SK-N-SH (cell line): ENCODE results near the gene PHACTR4. TPM values are rescaled to one million over a fixed set of nuclear protein-coding genes. Genes with fewer than 3 reads are reported as not detected.

Source experiments
- CTCF ChIA-PET: fragments of 300-600, 350-600 bp; formaldehyde crosslinking; extraction: SDS; loops from one replicate; lab custom pipeline; 2021; lab: Yijun Ruan, JAX
- POLR2A ChIA-PET: fragments of 350-600 bp; sonication (Branson Sonifier 250); formaldehyde crosslinking; extraction: SDS; loops from one replicate; lab custom pipeline; 2020; ENCODE audit warnings: antibody characterized with exemption, inconsistent platforms; lab: Yijun Ruan, JAX
- DNase-seq: peaks from one replicate; pipeline ENCODE4 v3.0.0; 2012
- H2AFZ ChIP-seq: fragments of 200-600 bp; sonication (generic); 2 replicates; pipeline ENCODE4 v1.8.1; 2016; ENCODE audit warnings: antibody characterized with exemption, mild to moderate bottlenecking, low read depth
- H3F3A ChIP-seq: fragments of 200-600 bp; sonication (generic); replicated peaks from 2 replicates; pipeline ENCODE3; 2016; ENCODE audit warnings: antibody characterized with exemption, mild to moderate bottlenecking; ENCODE audit not compliant: insufficient read depth
- H3K27ac ChIP-seq, 2 experiments: fragments of 200-500 bp in 1 of 2; fragments of 200-600 bp in 1 of 2; sonication (Bioruptor generic) in 1 of 2; sonication (generic), shearing (Covaris generic) in 1 of 2; 2 replicates each; pipeline versions ENCODE4 v1.5.1 to v1.6.1; 2014 to 2016; ENCODE audit warnings: low read depth in 2 of 2, inconsistent platforms in 1 of 2, low read length in 1 of 2, mild to moderate bottlenecking in 1 of 2, mixed read lengths in 1 of 2
- H3K27me3 ChIP-seq: fragments of 200-600 bp; sonication (generic), shearing (Covaris generic); 2 replicates; pipeline ENCODE4 v1.6.1; 2016; ENCODE audit warnings: mixed run types; ENCODE audit not compliant: insufficient read depth
- H3K36me3 ChIP-seq, 2 experiments: fragments of 200-500 bp in 1 of 2; fragments of 200-600 bp in 1 of 2; sonication (Bioruptor generic) in 1 of 2; sonication (generic) in 1 of 2; replicated peaks in 1 of 2; 2 replicates each; pipeline versions ENCODE3 to v1.5.1; 2014 to 2016; ENCODE audit warnings: low read length in 1 of 2, mild to moderate bottlenecking in 1 of 2; ENCODE audit not compliant: insufficient read depth in 2 of 2, control insufficient read depth in 1 of 2
- H3K4me1 ChIP-seq, 2 experiments: fragments of 200-500 bp in 1 of 2; fragments of 200-600 bp in 1 of 2; sonication (Bioruptor generic) in 1 of 2; sonication (generic), shearing (Covaris generic) in 1 of 2; 2 replicates each; pipeline versions ENCODE4 v1.5.1 to v1.6.1; 2014 to 2016; ENCODE audit warnings: low read depth in 1 of 2, low read length in 1 of 2, mixed run types in 1 of 2; ENCODE audit not compliant: insufficient read depth in 2 of 2, control insufficient read depth in 1 of 2
- H3K4me2 ChIP-seq: fragments of 200-600 bp; sonication (generic), shearing (Covaris generic); 2 replicates; pipeline ENCODE4 v1.6.1; 2017; ENCODE audit warnings: mixed run types
- H3K4me3 ChIP-seq, 2 experiments: fragments of 200-500 bp in 1 of 2; fragments of 200-600 bp in 1 of 2; sonication (Bioruptor generic) in 1 of 2; sonication (generic), shearing (Covaris generic) in 1 of 2; 2 replicates each; pipeline versions ENCODE4 v1.5.1 to v1.8.1; 2014 to 2016; ENCODE audit warnings: low read depth in 2 of 2, inconsistent platforms in 1 of 2, low read length in 1 of 2, mild to moderate bottlenecking in 1 of 2, mixed read lengths in 1 of 2, moderate library complexity in 1 of 2
- H3K79me2 ChIP-seq: fragments of 200-600 bp; sonication (generic); 2 replicates; pipeline ENCODE4 v1.8.1; 2017; ENCODE audit warnings: mild to moderate bottlenecking; ENCODE audit not compliant: insufficient read depth
- H3K9ac ChIP-seq: fragments of 200-600 bp; sonication (generic); 2 replicates; pipeline ENCODE4 v1.6.1; 2017; ENCODE audit warnings: mixed run types
- H3K9me2 ChIP-seq: fragments of 200-600 bp; sonication (generic); 2 replicates; pipeline ENCODE4 v1.6.1; 2017; ENCODE audit warnings: mixed run types
- H3K9me3 ChIP-seq: fragments of 200-600 bp; sonication (generic); 2 replicates; pipeline ENCODE4 v1.6.1; 2017; ENCODE audit warnings: mixed run types, mild to moderate bottlenecking, moderate library complexity
- H4K20me1 ChIP-seq: fragments of 200-600 bp; sonication (generic); 2 replicates; pipeline ENCODE4 v1.6.1; 2017; ENCODE audit warnings: mild to moderate bottlenecking, mixed run types; ENCODE audit not compliant: insufficient read depth
- CHD2 ChIP-seq: fragments of 150-350 bp; IDR thresholded peaks from 2 replicates; pipeline ENCODE4 v1.6.1; 2018; ENCODE audit warnings: low read length; ENCODE audit not compliant: partially characterized antibody
- ELF1 ChIP-seq: IDR thresholded peaks from 2 replicates; pipeline ENCODE4 v1.4.0; 2012
- EZH2phosphoT487 ChIP-seq: fragments of 200-600 bp; sonication (generic); IDR thresholded peaks from 2 replicates; pipeline ENCODE4 v1.6.1; 2017; ENCODE audit warnings: low read depth, mixed run types, mild to moderate bottlenecking, antibody characterized with exemption, moderate library complexity, borderline replicate concordance
- FOSL2 ChIP-seq: IDR thresholded peaks from 2 replicates; pipeline ENCODE4 v1.4.0; 2012; ENCODE audit warnings: low read depth, mild to moderate bottlenecking, moderate library complexity, borderline replicate concordance
- GABPA ChIP-seq: IDR thresholded peaks from 2 replicates; pipeline ENCODE4 v1.4.0; 2012; ENCODE audit warnings: low read depth, mild to moderate bottlenecking
- IRF3 ChIP-seq: fragments of 150-350 bp; IDR thresholded peaks from 2 replicates; pipeline ENCODE4 v1.6.1; 2016; ENCODE audit warnings: mild to moderate bottlenecking, low read depth, low read length
- MAX ChIP-seq: IDR thresholded peaks from 2 replicates; pipeline ENCODE4 v1.4.0; 2012; ENCODE audit warnings: low read depth
- MEF2A ChIP-seq: IDR thresholded peaks from 2 replicates; pipeline ENCODE4 v1.4.0; 2012; ENCODE audit warnings: low read depth, borderline replicate concordance
- MXI1 ChIP-seq: IDR thresholded peaks from 2 replicates; pipeline ENCODE4 v1.6.1; 2012; ENCODE audit warnings: mild to moderate bottlenecking, low read depth, low read length, improper control_type of control experiment
- RCOR1 ChIP-seq: fragments of 150-350 bp; IDR thresholded peaks from 2 replicates; pipeline ENCODE4 v1.6.1; 2017; ENCODE audit warnings: antibody characterized with exemption, low read length
- REST ChIP-seq: IDR thresholded peaks from 2 replicates; pipeline ENCODE4 v1.6.1; 2012; ENCODE audit warnings: mild to moderate bottlenecking, low read depth, low read length, moderate library complexity
- RXRA ChIP-seq: IDR thresholded peaks from 2 replicates; pipeline ENCODE4 v1.4.0; 2012; ENCODE audit warnings: low read depth, mild to moderate bottlenecking, borderline replicate concordance
- SIN3A ChIP-seq: IDR thresholded peaks from 2 replicates; pipeline ENCODE4 v1.6.1; 2012; ENCODE audit warnings: low read depth, mild to moderate bottlenecking, low read length, moderate library complexity, borderline replicate concordance
- TAF1 ChIP-seq: IDR thresholded peaks from 2 replicates; pipeline ENCODE4 v1.6.1; 2012; ENCODE audit warnings: low read depth, mild to moderate bottlenecking, low read length, moderate library complexity, borderline replicate concordance
- TEAD4 ChIP-seq: IDR thresholded peaks from 2 replicates; pipeline ENCODE4 v1.4.0; 2012; ENCODE audit warnings: mild to moderate bottlenecking, borderline replicate concordance; ENCODE audit not compliant: insufficient read depth
- USF1 ChIP-seq: IDR thresholded peaks from 2 replicates; pipeline ENCODE4 v1.4.0; 2012; ENCODE audit warnings: low read depth, borderline replicate concordance
- YY1 ChIP-seq: IDR thresholded peaks from 2 replicates; pipeline ENCODE4 v1.4.0; 2012; ENCODE audit warnings: low read depth, mild to moderate bottlenecking
- ZBTB33 ChIP-seq: IDR thresholded peaks from 2 replicates; pipeline ENCODE4 v1.4.0; 2012; ENCODE audit warnings: low read depth, borderline replicate concordance
- WGBS: methylation state at CpG from one replicate; pipeline ENCODE4 v1.1.6; 2017; ENCODE audit warnings: low lambda C conversion rate; 5-methylcytosine and 5-hydroxymethylcytosine counted together
- polyA plus RNA-seq, 3 experiments: library from polyadenylated mRNA; depleted of rRNA; stranded (reverse); fragments of >200 nt; gene quantifications; 2 replicates each; pipeline ENCODE4 v1.2.3, GENCODE V29; 2012

Gene PHACTR4
- polyA plus RNA-seq, 1 of the 3 experiments (the other 2 are of a cell fraction): 9.8 TPM

- no peak overlapping the region for H3K9ac ChIP-seq
- H2AFZ ChIP-seq: no peak overlapping the region
- H3K79me2 ChIP-seq: no peaks in the 10 kb centered on the region
- no peaks in the 10 kb centered on the region for H4K20me1 ChIP-seq
- H3F3A ChIP-seq: peaks cover 3% of the 10 kb centered on the region
- no peaks in the 10 kb centered on the region for H3K4me1 ChIP-seq
- H3K27me3 ChIP-seq: no peaks in the 10 kb centered on the region
- H3K4me3 ChIP-seq: no peak overlapping the region
- CTCF ChIA-PET: interaction anchor here (0.7 to 1.1 kb wide), 2 partner anchors 13 to 18 kb away, joined by 3 read pairs; partner anchors contain the start of gene MED18
- POLR2A ChIA-PET: no interaction called here
- H3K4me2 ChIP-seq: no peak overlapping the region
- no peak overlapping the region for H3K27ac ChIP-seq
- no peaks in the 10 kb centered on the region for H3K9me2 ChIP-seq
- H3K9me3 ChIP-seq: no peaks in the 10 kb centered on the region
- WGBS: 64% methylated on average over 2 of the region's 2 CpGs
- no peak for DNase-seq
- TF ChIP-seq SIN3A (no peak), EZH2phosphoT487 (no peak), GABPA (no peak), RXRA (no peak), CHD2 (no peak), USF1 (no peak)
- H3K36me3 ChIP-seq: peaks cover 0 to 4% of the 10 kb centered on the region in 2 experiments
These were observed 27.9 kb upstream of the PHACTR4 start for GRCh38 chr1:28341591-28341990.

- Histone ChIP-seq H3K9me2 (no peaks in the 10 kb centered on the region), H3K27ac (no peak overlapping the region), H3K4me2 (no peak overlapping the region), H3K27me3 (no peaks in the 10 kb centered on the region), H3K9ac (no peak overlapping the region), H3K4me3 (no peak overlapping the region), H3K36me3 (no peaks in the 10 kb centered on the region), H3K9me3 (no peaks in the 10 kb centered on the region), H3K4me1 (no peaks in the 10 kb centered on the region), H3F3A (peaks cover 5% of the 10 kb centered on the region), H4K20me1 (no peaks in the 10 kb centered on the region), H2AFZ (no peak overlapping the region), H3K79me2 (no peaks in the 10 kb centered on the region)
- CTCF ChIA-PET: no interaction called here
- DNase-seq: no peak
- WGBS: 86% methylated on average over 2 of the region's 2 CpGs
- POLR2A ChIA-PET: interaction anchor here (1.0 kb wide), 1 partner anchor 15 kb away, joined by 3 read pairs; the partner anchor contains the start of gene MED18
- TF ChIP-seq MEF2A (no peak), TEAD4 (no peak), ZBTB33 (no peak), YY1 (no peak), MXI1 (no peak), MAX (no peak), IRF3 (no peak), ELF1 (no peak), RCOR1 (no peak), FOSL2 (no peak), TAF1 (no peak), REST (no peak), GABPA (no peak)
These were observed 26.1 kb upstream of the PHACTR4 start for GRCh38 chr1:28343405-28343804.
